ENCODE measurements around the gene LLGL1. TPM values are rescaled to one million over a fixed set of nuclear protein-coding genes. Genes with fewer than 3 reads are reported as not detected.

Gene LLGL1
- total RNA-seq, 1 experiment from 2014 or later: 47.4 TPM

GRCh38 chr17:18235743-18236256 lies 10.4 kb downstream of the LLGL1 start:
- ChIA-PET POLR2A (ENCODE audit: unreplicated experiment) (no interaction called here), CTCF (no interaction called here)
- H3K4me3 ChIP-seq (ENCODE audit: low read length): no peak overlapping the region
- no peaks in the 10 kb centered on the region for H3K79me2 ChIP-seq (ENCODE audit: low read length)
- no peaks in the 10 kb centered on the region for H3F3A ChIP-seq (ENCODE audit: low read length, unreplicated experiment)
- no TSS peak for BruUV-seq (replicated peaks)
- peak overlapping the region; percentile 90 for H3K27ac ChIP-seq (ENCODE audit: low read length)
- no peaks in the 10 kb centered on the region for H3K27me3 ChIP-seq (ENCODE audit: low read length)
- intact Hi-C loops (cut with micrococcal nuclease): no loop called here
- peak; percentile 72 for DNase-seq
- peak; percentile 95 for ATAC-seq
- H3K9ac ChIP-seq (ENCODE audit: low read length): peak overlapping the region; percentile 71
- no peaks in the 10 kb centered on the region for H3K9me3 ChIP-seq (ENCODE audit: low read length)
- peak overlapping the region; percentile 60 for H3K4me2 ChIP-seq (ENCODE audit: low read length)
- TF ChIP-seq CTCF (conservative IDR thresholded peaks at IDR 0.05; ENCODE audit: low read depth, low read length): no peak
- TF ChIP-seq EZH2phosphoT487 (IDR thresholded peaks at IDR 0.05; ENCODE audit: borderline replicate concordance, low read length): no peak
- TF ChIP-seq EZH2 (IDR thresholded peaks at IDR 0.05; ENCODE audit: low read length, unreplicated experiment): no peak
- no peaks in the 10 kb centered on the region for H3K9me2 ChIP-seq (replicated peaks; ENCODE audit: low read length)
- H2AFZ ChIP-seq (ENCODE audit: low read length): 0 out of 2 replicates have a peak overlapping the region, but pooled peaks have one; percentile 39
- peaks cover 16% of the 10 kb centered on the region for H3K4me1 ChIP-seq (ENCODE audit: insufficient read depth, low read length)
- H4K20me1 ChIP-seq (ENCODE audit: low read length): 0 out of 2 replicates have a peak, but pooled peaks cover 4% of the 10 kb centered on the region
- peaks cover 4% of the 10 kb centered on the region; the same call in 1 of the 2 replicates for H3K36me3 ChIP-seq (ENCODE audit: low read depth, low read length)

- no peak overlapping the region for H3K4me3 ChIP-seq (ENCODE audit: low read length)
- no peaks in the 10 kb centered on the region for H3K9me3 ChIP-seq (ENCODE audit: low read length)
- H3K9me2 ChIP-seq (replicated peaks; ENCODE audit: low read length): no peaks in the 10 kb centered on the region
- no TSS peak for BruUV-seq (replicated peaks)
- no peaks in the 10 kb centered on the region for H3K27me3 ChIP-seq (ENCODE audit: low read length)
- H3K36me3 ChIP-seq (ENCODE audit: low read depth, low read length): peaks cover 5% of the 10 kb centered on the region; the same call in 1 of the 2 replicates
- H3K4me1 ChIP-seq (ENCODE audit: insufficient read depth, low read length): peaks cover 16% of the 10 kb centered on the region
- CTCF ChIA-PET: no interaction called here
- intact Hi-C loops (cut with micrococcal nuclease): no loop called here
- H3K9ac ChIP-seq (ENCODE audit: low read length): peak overlapping the region; percentile 71
- POLR2A ChIA-PET (ENCODE audit: unreplicated experiment): no interaction called here
- H3K79me2 ChIP-seq (ENCODE audit: low read length): no peaks in the 10 kb centered on the region
- H3F3A ChIP-seq (ENCODE audit: low read length, unreplicated experiment): no peaks in the 10 kb centered on the region
- H4K20me1 ChIP-seq (ENCODE audit: low read length): 0 out of 2 replicates have a peak, but pooled peaks cover 4% of the 10 kb centered on the region
- no peak for ATAC-seq
- peak overlapping the region; percentile 90 for H3K27ac ChIP-seq (ENCODE audit: low read length)
- no peak overlapping the region for H2AFZ ChIP-seq (ENCODE audit: low read length)
- TF ChIP-seq CTCF (conservative IDR thresholded peaks at IDR 0.05; ENCODE audit: low read depth, low read length) (no peak), EZH2phosphoT487 (IDR thresholded peaks at IDR 0.05; ENCODE audit: borderline replicate concordance, low read length) (no peak)
- no peak for DNase-seq
- H3K4me2 ChIP-seq (ENCODE audit: low read length): no peak overlapping the region
These were observed 11.1 kb downstream of the LLGL1 start for GRCh38 chr17:18236494-18236893.

- no peak overlapping the region for H3K4me3 ChIP-seq (ENCODE audit: low read length)
- POLR2A ChIA-PET (ENCODE audit: unreplicated experiment): no interaction called here
- no peaks in the 10 kb centered on the region for H3K27me3 ChIP-seq (ENCODE audit: low read length)
- H2AFZ ChIP-seq (ENCODE audit: low read length): no peak overlapping the region
- H3K9ac ChIP-seq (ENCODE audit: low read length): no peak overlapping the region
- TF ChIP-seq EZH2phosphoT487 (IDR thresholded peaks at IDR 0.05; ENCODE audit: borderline replicate concordance, low read length) (no peak), CTCF (conservative IDR thresholded peaks at IDR 0.05; ENCODE audit: low read depth, low read length) (no peak), EZH2 (IDR thresholded peaks at IDR 0.05; ENCODE audit: low read length, unreplicated experiment) (no peak)
- no peak overlapping the region for H3K4me2 ChIP-seq (ENCODE audit: low read length)
- H3F3A ChIP-seq (ENCODE audit: low read length, unreplicated experiment): no peaks in the 10 kb centered on the region
- DNase-seq (no peak), ATAC-seq (no peak)
- no peaks in the 10 kb centered on the region for H3K79me2 ChIP-seq (ENCODE audit: low read length)
- BruUV-seq (replicated peaks): no TSS peak
- no peaks in the 10 kb centered on the region for H4K20me1 ChIP-seq (ENCODE audit: low read length)
- CTCF ChIA-PET: no interaction called here
- peaks cover 16% of the 10 kb centered on the region for H3K4me1 ChIP-seq (ENCODE audit: insufficient read depth, low read length)
- no peak overlapping the region for H3K27ac ChIP-seq (ENCODE audit: low read length)
- H3K36me3 ChIP-seq (ENCODE audit: low read depth, low read length): peaks cover 5% of the 10 kb centered on the region; the same call in 1 of the 2 replicates
- H3K9me3 ChIP-seq (ENCODE audit: low read length): no peaks in the 10 kb centered on the region
- no peaks in the 10 kb centered on the region for H3K9me2 ChIP-seq (replicated peaks; ENCODE audit: low read length)
- intact Hi-C loops (cut with micrococcal nuclease): no loop called here
These were observed 12.0 kb downstream of the LLGL1 start for GRCh38 chr17:18237461-18237860.
